ENCODE results near the gene FLT1. TPM values are rescaled to one million over a fixed set of nuclear protein-coding genes. Genes with fewer than 3 reads are reported as not detected.

The FLT1 gene
- total RNA-seq, 2 experiments from 2014 or later, result 1.6 to 2.5 TPM

DNA sequence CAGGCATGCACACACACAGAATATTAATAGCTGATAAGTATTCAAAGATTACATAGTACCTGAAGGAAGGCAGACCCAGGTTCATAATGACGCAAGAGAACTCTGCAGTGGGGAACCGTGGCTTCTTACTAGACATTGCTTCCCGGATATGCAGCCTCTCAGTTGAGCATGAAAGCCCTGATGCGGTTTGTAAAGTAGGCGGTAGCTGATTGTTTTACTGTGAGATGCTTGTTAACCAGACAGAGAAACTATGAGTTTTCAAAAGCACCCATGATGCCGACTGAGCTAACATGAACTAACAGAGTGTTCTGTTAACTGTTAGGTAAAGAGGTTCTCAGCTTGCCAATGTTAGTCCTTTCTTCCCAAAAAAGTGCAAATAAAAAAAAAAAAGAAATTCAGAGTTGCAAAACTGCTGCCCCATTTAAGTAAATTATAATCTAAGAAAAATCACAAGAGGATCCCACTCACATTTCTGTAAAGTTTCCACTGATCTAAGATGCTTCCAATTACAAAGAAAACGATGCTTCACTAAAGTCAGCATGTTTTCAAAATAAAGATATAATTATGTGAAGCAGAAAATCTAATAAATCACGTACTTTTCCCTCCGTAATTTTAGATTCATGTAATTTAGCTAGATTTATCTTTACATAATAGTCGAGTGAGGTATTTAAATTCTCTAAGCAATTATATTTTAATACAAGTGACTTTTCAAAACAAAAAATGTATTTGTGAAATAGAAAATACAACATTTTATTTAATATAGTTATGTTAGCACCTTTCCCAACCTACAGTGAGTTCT lies 2.2 kb downstream of the FLT1 start:
- DNase-seq (ENCODE audit: low spot score), result no peak
- Histone ChIP-seq H3K4me2 (ENCODE audit: low read length) (no peak overlapping the region), H3K79me2 (ENCODE audit: insufficient read depth, low read depth, low read length) (no peaks in the 10 kb centered on the region), H3K4me3 (ENCODE audit: low read depth, low read length, poor library complexity, severe bottlenecking) (no peak overlapping the region), H3K36me3 (ENCODE audit: insufficient read depth, low read length) (no peaks in the 10 kb centered on the region), H3K4me1 (ENCODE audit: insufficient read depth, low read length, poor library complexity, severe bottlenecking) (no peaks in the 10 kb centered on the region), H4K20me1 (ENCODE audit: insufficient read depth, low read length) (no peaks in the 10 kb centered on the region), H3K9me3 (ENCODE audit: low read length) (no peaks in the 10 kb centered on the region), H2AFZ (ENCODE audit: low read length) (no peak overlapping the region), H3K27ac (ENCODE audit: low read depth, low read length, poor library complexity, severe bottlenecking) (no peak overlapping the region), H3K9me2 (ENCODE audit: insufficient read depth, low read length) (no peaks in the 10 kb centered on the region)
- intact Hi-C loops (cut with micrococcal nuclease; ENCODE audit: unreplicated experiment), result no loop called here
- ChIA-PET POLR2A (interaction anchor here (0.5 to 0.7 kb wide), 2 partner anchors 41 to 292 kb away, joined by 3 to 4 read pairs; no protein-coding TSS in a partner anchor), CTCF (ENCODE audit: unreplicated experiment) (no interaction called here)
- TF ChIP-seq, protein P1, sequence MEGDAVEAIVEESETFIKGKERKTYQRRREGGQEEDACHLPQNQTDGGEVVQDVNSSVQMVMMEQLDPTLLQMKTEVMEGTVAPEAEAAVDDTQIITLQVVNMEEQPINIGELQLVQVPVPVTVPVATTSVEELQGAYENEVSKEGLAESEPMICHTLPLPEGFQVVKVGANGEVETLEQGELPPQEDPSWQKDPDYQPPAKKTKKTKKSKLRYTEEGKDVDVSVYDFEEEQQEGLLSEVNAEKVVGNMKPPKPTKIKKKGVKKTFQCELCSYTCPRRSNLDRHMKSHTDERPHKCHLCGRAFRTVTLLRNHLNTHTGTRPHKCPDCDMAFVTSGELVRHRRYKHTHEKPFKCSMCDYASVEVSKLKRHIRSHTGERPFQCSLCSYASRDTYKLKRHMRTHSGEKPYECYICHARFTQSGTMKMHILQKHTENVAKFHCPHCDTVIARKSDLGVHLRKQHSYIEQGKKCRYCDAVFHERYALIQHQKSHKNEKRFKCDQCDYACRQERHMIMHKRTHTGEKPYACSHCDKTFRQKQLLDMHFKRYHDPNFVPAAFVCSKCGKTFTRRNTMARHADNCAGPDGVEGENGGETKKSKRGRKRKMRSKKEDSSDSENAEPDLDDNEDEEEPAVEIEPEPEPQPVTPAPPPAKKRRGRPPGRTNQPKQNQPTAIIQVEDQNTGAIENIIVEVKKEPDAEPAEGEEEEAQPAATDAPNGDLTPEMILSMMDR (conservative IDR thresholded peaks at IDR 0.05; ENCODE audit: low read length), result no peak
- TF ChIP-seq EZH2phosphoT487 (IDR thresholded peaks at IDR 0.05; ENCODE audit: borderline replicate concordance, low read depth, low read length), result no peak
- no TSS peak for BruUV-seq (replicated peaks)

DNA sequence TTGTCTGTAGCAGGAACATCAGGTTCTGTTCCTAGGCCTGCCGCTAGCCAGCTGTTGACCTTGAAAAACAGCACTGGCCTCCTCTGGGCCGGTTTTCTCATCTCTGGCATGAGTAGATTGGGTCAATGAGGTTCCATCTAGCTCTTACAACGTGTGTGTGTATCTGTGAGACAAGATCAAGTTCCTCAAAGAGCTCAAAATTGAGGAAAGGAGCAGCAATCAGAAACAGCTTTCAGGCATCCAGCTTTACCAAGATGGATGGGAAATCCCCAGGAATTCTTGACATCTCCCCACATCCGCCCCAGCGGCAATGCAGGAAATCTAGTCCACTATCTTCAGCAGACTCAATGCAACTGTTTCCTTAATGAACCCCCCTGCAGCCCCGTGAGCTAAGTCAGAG lies 4.9 kb downstream of the FLT1 start:
- no peak overlapping the region for H2AFZ ChIP-seq (ENCODE audit: low read length)
- ChIA-PET CTCF (ENCODE audit: unreplicated experiment) (no interaction called here), POLR2A (interaction anchor here (0.6 to 1.4 kb wide), 2 partner anchors 11 to 528 kb away, joined by 4 to 5 read pairs; no protein-coding TSS in a partner anchor)
- no peaks in the 10 kb centered on the region for H3K79me2 ChIP-seq (ENCODE audit: insufficient read depth, low read depth, low read length)
- H3K9me3 ChIP-seq (ENCODE audit: low read length), result no peaks in the 10 kb centered on the region
- H3K4me2 ChIP-seq (ENCODE audit: low read length), result no peak overlapping the region
- TF ChIP-seq, protein P1 (conservative IDR thresholded peaks at IDR 0.05; ENCODE audit: low read length), result no peak
- TF ChIP-seq EZH2phosphoT487 (IDR thresholded peaks at IDR 0.05; ENCODE audit: borderline replicate concordance, low read depth, low read length), result no peak
- no peak for DNase-seq (ENCODE audit: low spot score)
- intact Hi-C loops (cut with micrococcal nuclease; ENCODE audit: unreplicated experiment), result no loop called here
- H3K27ac ChIP-seq (ENCODE audit: low read depth, low read length, poor library complexity, severe bottlenecking), result no peak overlapping the region
- no peaks in the 10 kb centered on the region for H4K20me1 ChIP-seq (ENCODE audit: insufficient read depth, low read length)
- BruUV-seq (replicated peaks), result no TSS peak
- H3K9me2 ChIP-seq (ENCODE audit: insufficient read depth, low read length), result no peaks in the 10 kb centered on the region
- H3K36me3 ChIP-seq (ENCODE audit: insufficient read depth, low read length), result no peaks in the 10 kb centered on the region
- no peak overlapping the region for H3K4me3 ChIP-seq (ENCODE audit: low read depth, low read length, poor library complexity, severe bottlenecking)
- no peaks in the 10 kb centered on the region for H3K4me1 ChIP-seq (ENCODE audit: insufficient read depth, low read length, poor library complexity, severe bottlenecking)

DNA sequence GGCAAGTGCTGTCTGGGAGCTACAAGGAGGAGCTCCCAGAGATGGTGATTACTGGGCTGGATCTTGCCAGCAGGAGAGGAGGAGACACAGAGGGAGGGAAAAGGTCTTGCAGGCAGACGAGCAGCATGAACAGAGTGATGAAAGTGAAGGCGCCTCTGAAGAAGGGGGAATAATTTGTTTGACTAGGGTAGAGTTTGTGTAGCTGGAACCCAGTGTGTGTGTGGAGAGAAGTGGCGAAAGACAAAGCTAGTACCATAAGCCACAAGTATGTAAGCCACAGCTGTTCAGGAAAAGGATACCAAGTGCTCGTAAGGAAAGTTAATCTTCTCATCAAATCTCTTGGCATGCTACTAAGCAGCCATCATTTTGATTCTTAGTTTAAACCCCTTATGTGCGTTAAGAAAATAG lies 5.4 kb downstream of the FLT1 start:
- Histone ChIP-seq H3K4me1 (ENCODE audit: insufficient read depth, low read length, poor library complexity, severe bottlenecking) (no peaks in the 10 kb centered on the region), H3K9me3 (ENCODE audit: low read length) (no peaks in the 10 kb centered on the region), H3K4me2 (ENCODE audit: low read length) (no peak overlapping the region), H4K20me1 (ENCODE audit: insufficient read depth, low read length) (no peaks in the 10 kb centered on the region), H3K36me3 (ENCODE audit: insufficient read depth, low read length) (no peaks in the 10 kb centered on the region), H3K4me3 (ENCODE audit: low read depth, low read length, poor library complexity, severe bottlenecking) (no peak overlapping the region), H3K9me2 (ENCODE audit: insufficient read depth, low read length) (no peaks in the 10 kb centered on the region), H2AFZ (ENCODE audit: low read length) (no peak overlapping the region), H3K27ac (ENCODE audit: low read depth, low read length, poor library complexity, severe bottlenecking) (no peak overlapping the region), H3K79me2 (ENCODE audit: insufficient read depth, low read depth, low read length) (no peaks in the 10 kb centered on the region)
- POLR2A ChIA-PET, result interaction anchor here (0.6 to 1.4 kb wide), 2 partner anchors 11 to 527 kb away, joined by 4 to 5 read pairs; no protein-coding TSS in a partner anchor
- intact Hi-C loops (cut with micrococcal nuclease; ENCODE audit: unreplicated experiment), result no loop called here
- no peak for DNase-seq (ENCODE audit: low spot score)
- no peak for TF ChIP-seq EZH2phosphoT487 (IDR thresholded peaks at IDR 0.05; ENCODE audit: borderline replicate concordance, low read depth, low read length)
- TF ChIP-seq, protein P1 (conservative IDR thresholded peaks at IDR 0.05; ENCODE audit: low read length), result no peak
- BruUV-seq (replicated peaks), result no TSS peak
- CTCF ChIA-PET (ENCODE audit: unreplicated experiment), result no interaction called here

Measured in OCI-LY7 (cell line).